ENCODE results near the gene LGALS9.

DNA sequence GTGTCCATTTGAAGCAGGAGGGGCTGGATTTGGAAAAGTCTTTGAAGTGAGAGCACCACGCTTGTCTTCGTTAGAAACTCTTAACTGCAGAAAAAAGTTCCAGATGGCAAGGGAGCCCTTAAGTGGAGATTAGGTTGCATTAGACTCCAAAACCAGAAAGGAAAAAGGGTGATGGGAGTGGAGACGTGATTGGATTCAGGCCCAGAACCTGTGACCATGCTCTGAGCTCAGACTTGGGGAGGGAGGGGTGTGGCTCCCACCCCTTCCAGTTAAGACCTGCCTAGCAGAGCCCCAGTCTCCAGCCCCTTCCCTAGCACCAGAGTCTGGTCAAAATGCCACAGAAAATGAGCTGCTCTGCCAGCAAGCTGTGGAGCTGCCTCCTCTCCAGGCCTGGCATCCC lies 6.4 kb upstream of the LGALS9 start:
- no peak for TF ChIP-seq YY1 (tag by site-specific recombination; IDR thresholded peaks at IDR 0.05)
- TF ChIP-seq, protein P1, sequence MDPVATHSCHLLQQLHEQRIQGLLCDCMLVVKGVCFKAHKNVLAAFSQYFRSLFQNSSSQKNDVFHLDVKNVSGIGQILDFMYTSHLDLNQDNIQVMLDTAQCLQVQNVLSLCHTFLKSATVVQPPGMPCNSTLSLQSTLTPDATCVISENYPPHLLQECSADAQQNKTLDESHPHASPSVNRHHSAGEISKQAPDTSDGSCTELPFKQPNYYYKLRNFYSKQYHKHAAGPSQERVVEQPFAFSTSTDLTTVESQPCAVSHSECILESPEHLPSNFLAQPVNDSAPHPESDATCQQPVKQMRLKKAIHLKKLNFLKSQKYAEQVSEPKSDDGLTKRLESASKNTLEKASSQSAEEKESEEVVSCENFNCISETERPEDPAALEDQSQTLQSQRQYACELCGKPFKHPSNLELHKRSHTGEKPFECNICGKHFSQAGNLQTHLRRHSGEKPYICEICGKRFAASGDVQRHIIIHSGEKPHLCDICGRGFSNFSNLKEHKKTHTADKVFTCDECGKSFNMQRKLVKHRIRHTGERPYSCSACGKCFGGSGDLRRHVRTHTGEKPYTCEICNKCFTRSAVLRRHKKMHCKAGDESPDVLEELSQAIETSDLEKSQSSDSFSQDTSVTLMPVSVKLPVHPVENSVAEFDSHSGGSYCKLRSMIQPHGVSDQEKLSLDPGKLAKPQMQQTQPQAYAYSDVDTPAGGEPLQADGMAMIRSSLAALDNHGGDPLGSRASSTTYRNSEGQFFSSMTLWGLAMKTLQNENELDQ (tag by site-specific recombination; IDR thresholded peaks at IDR 0.05; ENCODE audit: low read depth) = no peak

All from HEK293 (cell line).